ENCODE data around the gene FGFRL1. TPM values are rescaled to one million over a fixed set of nuclear protein-coding genes. Genes with fewer than 3 reads are reported as not detected.

Gene FGFRL1
- total and polyA plus RNA-seq, 2 of the 13 experiments (the other 11 are each of a cell fraction or from before 2014, with no cell fraction given), result 19.1 to 30.6 TPM

GRCh38 chr4:1057403-1057745 is 45.9 kb downstream of the FGFRL1 start (continued):
- TF ChIP-seq THAP9 (CRISPR knock-in tag; IDR thresholded peaks at IDR 0.05; ENCODE audit: borderline replicate concordance), result no peak
- no peak for TF ChIP-seq SMAD9 (CRISPR knock-in tag; IDR thresholded peaks at IDR 0.05)
- no peak for TF ChIP-seq ZNF570 (CRISPR knock-in tag; IDR thresholded peaks at IDR 0.05; ENCODE audit: borderline replicate concordance)
- no peak for TF ChIP-seq THAP8 (CRISPR knock-in tag; IDR thresholded peaks at IDR 0.05; ENCODE audit: borderline replicate concordance)
- peak; percentile 55; the same call in 1 of the 2 replicates for TF ChIP-seq PRDM10 (CRISPR knock-in tag; IDR thresholded peaks at IDR 0.05; ENCODE audit: low read depth)
- no peak for TF ChIP-seq ZBTB3 (CRISPR knock-in tag; IDR thresholded peaks at IDR 0.05; ENCODE audit: borderline replicate concordance, low read depth)
- no peak for TF ChIP-seq ZXDC (CRISPR knock-in tag; IDR thresholded peaks at IDR 0.05)
- TF ChIP-seq TCF7L2 (IDR thresholded peaks at IDR 0.05; ENCODE audit: low read depth, low read length), result no peak
- no peak for TF ChIP-seq NKX3-1 (CRISPR knock-in tag; IDR thresholded peaks at IDR 0.05)

Data from HepG2 (cell line).